Activated CD4-positive, alpha-beta memory T cell treated with anti-CD3 and anti-CD28 coated beads for 36 hours (primary cell): Measurements from ENCODE around the gene TAF3. TPM values are rescaled to one million over a fixed set of nuclear protein-coding genes. Genes with fewer than 3 reads are reported as not detected.

Source experiments
- CTCF ChIA-PET: fragments of 350-600 bp; sonication (Branson Sonifier 250); formaldehyde crosslinking; loops from one replicate; lab custom pipeline; 2021; ENCODE audit warnings: antibody characterized with exemption, inconsistent platforms; lab: Charles Lee
- POLR2A ChIA-PET: fragments of 350-600 bp; sonication (Branson Sonifier 250); formaldehyde crosslinking; loops from one replicate; lab custom pipeline; 2021; ENCODE audit warnings: antibody characterized with exemption; lab: Charles Lee
- DNase-seq: peaks from one replicate; pipeline ENCODE4 v3.0.0-alpha.2; 2020
- H3K27ac Mint-ChIP-seq: one replicate; pipeline ENCODE4 v1.8.0; 2021; ENCODE audit warnings: mixed read lengths
- H3K27me3 Mint-ChIP-seq: one replicate; pipeline ENCODE4 v1.8.0; 2021; ENCODE audit warnings: mixed read lengths
- H3K36me3 Mint-ChIP-seq: one replicate; pipeline ENCODE4 v1.8.0; 2021; ENCODE audit warnings: mixed read lengths
- H3K4me1 Mint-ChIP-seq: one replicate; pipeline ENCODE4 v1.8.0; 2021; ENCODE audit warnings: low read depth, mixed read lengths
- H3K4me3 Mint-ChIP-seq: one replicate; pipeline ENCODE4 v1.8.0; 2021; ENCODE audit warnings: mild to moderate bottlenecking, mixed read lengths
- H3K9me3 Mint-ChIP-seq: one replicate; pipeline ENCODE4 v1.8.0; 2021; ENCODE audit warnings: mixed read lengths
- intact Hi-C: fragments of 100-400 bp; cut with micrococcal nuclease; formaldehyde crosslinking; loops from one replicate; pipeline ENCODE4 v1.15.1; 2023
- total RNA-seq, 2 experiments: library from RNA; stranded (reverse); gene quantifications; one replicate each; pipeline ENCODE4 v1.2.3, GENCODE V29; 2021

The TAF3 gene
- total RNA-seq, 2 experiments from 2014 or later, result 12.2 to 12.3 TPM

DNA sequence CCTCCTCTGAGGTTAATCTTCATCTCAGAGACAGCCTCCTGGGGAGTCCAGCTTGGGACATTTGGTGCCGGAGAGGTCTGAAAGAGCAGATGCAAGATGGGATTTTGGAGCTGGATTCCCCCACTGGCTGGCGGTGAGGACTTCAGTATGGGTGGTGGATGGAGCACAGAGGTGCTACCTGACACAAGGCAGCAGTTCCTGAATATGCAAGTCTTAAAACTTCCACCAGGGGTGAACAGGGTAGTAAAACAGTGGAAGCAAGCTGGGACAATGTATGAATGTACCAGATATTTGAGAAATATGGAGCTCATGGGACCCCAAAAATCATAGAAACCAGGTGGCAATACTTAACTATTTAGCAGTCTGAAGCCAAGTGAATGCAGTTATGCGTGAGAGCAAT, 4.8 kb upstream of the TAF3 start:
- Mint-ChIP-seq H3K36me3 (no peaks in the 10 kb centered on the region), H3K4me1 (peaks cover 13% of the 10 kb centered on the region), H3K4me3 (no peak overlapping the region), H3K27ac (no peak overlapping the region), H3K27me3 (peaks cover 2% of the 10 kb centered on the region), H3K9me3 (no peaks in the 10 kb centered on the region)
- no peak for DNase-seq
- CTCF ChIA-PET, result no interaction called here
- POLR2A ChIA-PET, result no interaction called here
- intact Hi-C loops, result no loop called here

GRCh38 chr10:7817576-7817975, 729 bp upstream of the TAF3 start:
- H3K27ac Mint-ChIP-seq, result no peak overlapping the region
- H3K27me3 Mint-ChIP-seq, result peaks cover 2% of the 10 kb centered on the region
- H3K36me3 Mint-ChIP-seq, result no peaks in the 10 kb centered on the region
- ChIA-PET CTCF (interaction anchor here (0.7 to 2.4 kb wide), 5 partner anchors 8 to 62 kb away, joined by 3 to 8 read pairs (median 4); partner anchors contain the start of gene ATP5F1C), POLR2A (interaction anchor here (0.6 to 3.0 kb wide), 5 partner anchors 9 to 191 kb away, joined by 3 to 29 read pairs (median 5); partner anchors contain the start of genes ATP5F1C and KIN)
- peak overlapping the region; percentile 98 for H3K4me3 Mint-ChIP-seq
- intact Hi-C loops, result loop anchor here (5.0 kb wide), 2 partner anchors 235 to 290 kb away; partner anchors contain the start of gene GATA3
- no peak for DNase-seq
- H3K4me1 Mint-ChIP-seq, result peaks cover 36% of the 10 kb centered on the region
- H3K9me3 Mint-ChIP-seq, result no peaks in the 10 kb centered on the region

- Mint-ChIP-seq H3K4me3 (peak overlapping the region; percentile 98), H3K9me3 (no peaks in the 10 kb centered on the region), H3K36me3 (no peaks in the 10 kb centered on the region), H3K27me3 (peaks cover 2% of the 10 kb centered on the region), H3K27ac (peak overlapping the region; percentile 70), H3K4me1 (peaks cover 36% of the 10 kb centered on the region)
- CTCF ChIA-PET, result interaction anchor here (0.7 to 2.4 kb wide), 5 partner anchors 9 to 62 kb away, joined by 3 to 8 read pairs (median 4); partner anchors contain the start of gene ATP5F1C
- POLR2A ChIA-PET, result interaction anchor here (0.9 to 3.0 kb wide), 4 partner anchors 9 to 30 kb away, joined by 3 to 29 read pairs (median 5); partner anchors contain the start of genes ATP5F1C and KIN
- DNase-seq, result no peak
- intact Hi-C loops, result loop anchor here (1.0 to 5.0 kb wide), 3 partner anchors 30 to 291 kb away; partner anchors contain the start of genes ATP5F1C and GATA3
Measured at GRCh38 chr10:7817984-7818294, 366 bp upstream of the TAF3 start.

DNA sequence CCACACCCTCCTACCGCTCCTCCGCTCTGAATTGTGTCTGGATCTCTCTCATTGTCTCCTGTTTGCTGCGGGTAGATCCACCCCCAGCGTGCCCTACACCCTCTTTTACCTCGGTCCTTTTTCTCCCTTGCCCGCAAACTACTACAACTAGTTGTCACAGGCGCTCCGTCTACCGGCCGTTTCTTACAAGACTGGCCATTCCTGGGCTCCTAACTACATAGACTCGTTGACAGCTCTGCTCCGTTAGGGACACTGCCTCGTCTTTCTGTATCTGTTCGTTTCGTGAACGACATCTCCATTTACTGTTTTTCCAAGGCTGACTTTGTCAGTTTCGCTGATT, 786 bp downstream of the TAF3 start:
- POLR2A ChIA-PET, result interaction anchor here (1.1 to 3.0 kb wide), 3 partner anchors 30 to 631 kb away, joined by 3 to 29 read pairs (median 5); partner anchors contain the start of genes ATP5F1C and KIN
- Mint-ChIP-seq H3K4me3 (peak overlapping the region; percentile 98), H3K36me3 (no peaks in the 10 kb centered on the region), H3K4me1 (peaks cover 36% of the 10 kb centered on the region), H3K27me3 (peaks cover 2% of the 10 kb centered on the region), H3K9me3 (no peaks in the 10 kb centered on the region), H3K27ac (peak overlapping the region; percentile 70)
- peak; percentile 58 for DNase-seq
- CTCF ChIA-PET, result interaction anchor here (1.2 to 2.4 kb wide), 5 partner anchors 10 to 294 kb away, joined by 3 to 8 read pairs (median 7); no protein-coding TSS in a partner anchor
- intact Hi-C loops, result loop anchor here (5.0 kb wide), 2 partner anchors 233 to 292 kb away; partner anchors contain the start of gene GATA3

GRCh38 chr10:7824251-7824650, 5.9 kb downstream of the TAF3 start:
- DNase-seq, result no peak
- no peak overlapping the region for H3K4me3 Mint-ChIP-seq
- peaks cover 43% of the 10 kb centered on the region for H3K4me1 Mint-ChIP-seq
- H3K9me3 Mint-ChIP-seq, result no peaks in the 10 kb centered on the region
- H3K36me3 Mint-ChIP-seq, result peaks cover 18% of the 10 kb centered on the region
- ChIA-PET CTCF (no interaction called here), POLR2A (no interaction called here)
- H3K27ac Mint-ChIP-seq, result no peak overlapping the region
- no peaks in the 10 kb centered on the region for H3K27me3 Mint-ChIP-seq
- intact Hi-C loops, result no loop called here

DNA sequence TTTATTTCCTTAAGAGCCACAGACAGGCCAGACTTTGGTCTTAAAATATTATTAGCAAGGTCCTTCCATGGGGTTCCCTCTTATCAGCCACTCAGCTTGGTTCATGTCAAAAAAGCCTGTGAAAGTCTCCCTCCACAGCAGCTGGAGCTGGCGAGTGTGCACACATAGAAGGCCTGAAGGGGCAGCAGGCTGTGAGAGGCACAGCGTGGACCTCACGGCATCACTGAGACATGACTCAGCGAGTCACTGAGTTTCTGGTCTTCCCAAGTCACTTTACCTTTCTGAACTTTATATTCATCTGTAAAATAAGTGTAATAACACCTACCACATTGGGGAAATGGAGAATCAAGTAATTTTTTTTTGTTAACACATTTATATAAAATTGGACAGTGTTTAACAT, 8.7 kb downstream of the TAF3 start:
- peak; percentile 19 for DNase-seq

DNA sequence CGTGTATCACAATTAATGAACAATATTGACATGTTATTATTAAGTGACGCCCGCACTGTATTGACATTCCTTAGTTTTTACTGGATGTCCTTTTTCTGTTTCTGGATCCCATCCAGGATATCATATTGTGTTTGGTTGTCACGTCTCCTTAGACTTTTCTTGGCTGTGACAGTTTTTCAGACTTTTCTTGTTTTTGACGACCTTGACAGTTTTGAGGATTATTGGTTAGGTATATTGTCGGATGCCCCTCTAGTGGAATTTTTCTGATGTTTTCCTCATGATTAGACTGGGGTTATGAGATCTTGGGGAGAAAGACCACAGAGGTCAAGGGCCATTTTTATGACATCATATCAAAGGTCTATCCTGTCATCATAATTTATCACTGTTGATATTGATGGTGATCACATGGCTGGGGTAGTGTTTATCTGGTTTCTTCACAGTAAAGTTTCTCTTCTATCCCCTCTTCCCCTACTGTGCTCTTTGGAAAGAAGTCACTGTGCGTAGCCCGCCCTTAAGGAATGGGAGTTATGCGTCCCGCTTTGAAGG, 11.1 kb downstream of the TAF3 start:
- no peak overlapping the region for H3K4me3 Mint-ChIP-seq
- peaks cover 22% of the 10 kb centered on the region for H3K36me3 Mint-ChIP-seq
- no peaks in the 10 kb centered on the region for H3K9me3 Mint-ChIP-seq
- POLR2A ChIA-PET, result no interaction called here
- CTCF ChIA-PET, result interaction anchor here (1.0 kb wide), 1 partner anchor 12 kb away, joined by 3 read pairs; no protein-coding TSS in a partner anchor
- no peak for DNase-seq
- H3K4me1 Mint-ChIP-seq, result peaks cover 49% of the 10 kb centered on the region
- no peaks in the 10 kb centered on the region for H3K27me3 Mint-ChIP-seq
- intact Hi-C loops, result no loop called here
- no peak overlapping the region for H3K27ac Mint-ChIP-seq

More for the DNA sequence above, 8.7 kb downstream of the TAF3 start:
- Mint-ChIP-seq H3K4me1 (peaks cover 33% of the 10 kb centered on the region), H3K27me3 (no peaks in the 10 kb centered on the region), H3K36me3 (peaks cover 24% of the 10 kb centered on the region), H3K9me3 (no peaks in the 10 kb centered on the region), H3K4me3 (no peak overlapping the region), H3K27ac (no peak overlapping the region)
- intact Hi-C loops, result no loop called here
- POLR2A ChIA-PET, result interaction anchor here (1.2 kb wide), 1 partner anchor 9 kb away, joined by 5 read pairs; the partner anchor contains the start of gene TAF3
- CTCF ChIA-PET, result no interaction called here

DNA sequence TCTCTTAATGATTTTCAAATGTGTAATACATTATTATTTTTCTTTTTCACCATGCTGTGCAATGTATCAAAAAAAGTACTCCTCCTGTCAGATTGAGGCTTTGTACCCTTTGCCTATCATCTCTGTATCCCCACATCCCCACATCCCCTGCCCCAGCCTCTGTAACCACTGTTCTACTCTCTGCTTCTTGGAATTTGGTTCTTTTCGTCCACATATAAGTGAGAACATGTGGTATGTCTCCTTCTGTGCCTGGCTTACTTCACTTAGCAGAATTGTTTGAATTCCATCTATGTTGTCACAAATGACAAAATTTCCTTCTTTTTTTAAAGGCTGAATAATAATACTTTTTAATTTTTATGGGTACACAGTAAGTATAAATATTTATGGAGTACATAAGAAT, 13.8 kb downstream of the TAF3 start:
- intact Hi-C loops, result no loop called here
- Mint-ChIP-seq H3K4me3 (no peak overlapping the region), H3K27me3 (no peaks in the 10 kb centered on the region), H3K4me1 (peaks cover 53% of the 10 kb centered on the region), H3K36me3 (peaks cover 12% of the 10 kb centered on the region), H3K27ac (no peak overlapping the region), H3K9me3 (no peaks in the 10 kb centered on the region)
- POLR2A ChIA-PET, result no interaction called here
- CTCF ChIA-PET, result no interaction called here
- no peak for DNase-seq

DNA sequence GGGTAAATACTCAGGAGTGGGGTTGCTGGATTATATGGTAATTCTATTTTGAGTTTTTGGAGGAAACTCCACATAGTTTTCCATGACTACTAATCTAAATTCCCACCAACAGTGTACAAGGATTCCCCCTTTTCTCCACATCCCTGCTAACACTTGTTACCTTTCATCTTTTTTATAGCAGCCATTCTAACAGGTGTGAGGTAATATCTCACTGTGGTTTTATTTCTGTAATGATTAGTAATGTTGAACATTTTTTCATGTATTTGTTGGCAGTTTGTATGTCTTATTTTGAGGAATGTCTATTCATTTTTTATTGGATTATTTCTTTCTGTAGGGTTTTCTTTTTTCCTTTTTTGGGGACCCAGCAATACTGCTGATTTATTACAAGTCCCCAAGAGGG, 14.9 kb downstream of the TAF3 start:
- H3K27ac Mint-ChIP-seq, result no peak overlapping the region
- intact Hi-C loops, result no loop called here
- peaks cover 49% of the 10 kb centered on the region for H3K4me1 Mint-ChIP-seq

GRCh38 chr10:7834262-7834661, 16.0 kb downstream of the TAF3 start:
- DNase-seq, result no peak
- H3K27me3 Mint-ChIP-seq, result no peaks in the 10 kb centered on the region
- H3K27ac Mint-ChIP-seq, result no peak overlapping the region
- H3K36me3 Mint-ChIP-seq, result peaks cover 12% of the 10 kb centered on the region
- H3K9me3 Mint-ChIP-seq, result no peaks in the 10 kb centered on the region
- ChIA-PET CTCF (no interaction called here), POLR2A (no interaction called here)
- intact Hi-C loops, result no loop called here
- peaks cover 47% of the 10 kb centered on the region for H3K4me1 Mint-ChIP-seq
- H3K4me3 Mint-ChIP-seq, result no peak overlapping the region

More for the DNA sequence above, 14.9 kb downstream of the TAF3 start:
- ChIA-PET POLR2A (no interaction called here), CTCF (no interaction called here)
- peaks cover 12% of the 10 kb centered on the region for H3K36me3 Mint-ChIP-seq
- H3K4me3 Mint-ChIP-seq, result no peak overlapping the region
- H3K27me3 Mint-ChIP-seq, result no peaks in the 10 kb centered on the region
- no peak for DNase-seq
- no peaks in the 10 kb centered on the region for H3K9me3 Mint-ChIP-seq

GRCh38 chr10:7836571-7836970, 18.3 kb downstream of the TAF3 start:
- Mint-ChIP-seq H3K9me3 (no peaks in the 10 kb centered on the region), H3K27me3 (no peaks in the 10 kb centered on the region), H3K4me3 (no peak overlapping the region), H3K27ac (no peak overlapping the region), H3K36me3 (peaks cover 11% of the 10 kb centered on the region), H3K4me1 (peaks cover 36% of the 10 kb centered on the region)
- ChIA-PET CTCF (no interaction called here), POLR2A (no interaction called here)
- DNase-seq, result no peak
- intact Hi-C loops, result no loop called here

GRCh38 chr10:7846591-7846990, 28.3 kb downstream of the TAF3 start:
- Mint-ChIP-seq H3K4me1 (peaks cover 2% of the 10 kb centered on the region), H3K9me3 (no peaks in the 10 kb centered on the region), H3K27ac (no peak overlapping the region), H3K27me3 (no peaks in the 10 kb centered on the region), H3K4me3 (no peak overlapping the region), H3K36me3 (peaks cover under 1% of the 10 kb centered on the region)
- ChIA-PET POLR2A (no interaction called here), CTCF (no interaction called here)
- intact Hi-C loops, result no loop called here
- no peak for DNase-seq
